ENCODE data around the gene TSSC4. TPM values are rescaled to one million over a fixed set of nuclear protein-coding genes. Genes with fewer than 3 reads are reported as not detected.

Gene TSSC4
- total and polyA plus RNA-seq, 9 of the 15 experiments (the other 6 are each of a cell fraction or from before 2014, with no cell fraction given), result 0.41 to 54.2 (median 11.0) TPM

DNA sequence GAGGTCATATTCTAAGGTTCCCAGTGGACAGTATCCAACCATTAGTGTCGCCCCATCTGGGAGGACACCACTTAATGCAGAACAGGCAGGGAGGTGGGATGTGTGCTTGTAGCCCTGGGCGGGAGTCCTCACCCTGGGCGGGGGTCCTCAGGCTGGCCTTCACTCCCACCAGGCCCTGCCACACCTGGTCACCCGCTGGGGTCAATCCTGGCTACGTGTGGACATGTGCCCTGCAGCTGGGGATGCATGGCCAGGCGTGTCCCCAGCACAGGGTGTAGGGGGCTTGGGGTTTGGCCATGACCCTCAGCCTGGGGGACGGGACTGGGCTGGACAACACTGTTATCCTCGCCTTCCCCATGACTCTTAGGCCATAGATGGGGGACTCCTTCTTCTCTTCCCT, 25.0 kb downstream of the TSSC4 start:
- TF ChIP-seq HEY1 (CRISPR knock-in tag; IDR thresholded peaks at IDR 0.05; ENCODE audit: borderline replicate concordance), result no peak
- TF ChIP-seq HDAC8 (tag; IDR thresholded peaks at IDR 0.05), result no peak
- no peak for TF ChIP-seq EP400 (IDR thresholded peaks at IDR 0.05)
- no peak for TF ChIP-seq CTCFL (IDR thresholded peaks at IDR 0.05; ENCODE audit: borderline replicate concordance, insufficient read depth, low read depth, low read length, poor library complexity, severe bottlenecking)
- no peak for TF ChIP-seq ZSCAN29 (IDR thresholded peaks at IDR 0.05)
- no peak for TF ChIP-seq NR2C2 (CRISPR knock-in tag; IDR thresholded peaks at IDR 0.05)
- no peak for TF ChIP-seq NR2C2 (tag; IDR thresholded peaks at IDR 0.05)
- no peak for TF ChIP-seq CAMTA2 (CRISPR knock-in tag; conservative IDR thresholded peaks at IDR 0.05)
- TF ChIP-seq TCF7 (IDR thresholded peaks at IDR 0.05; ENCODE audit: borderline replicate concordance), result no peak
- TF ChIP-seq CREB3L1 (IDR thresholded peaks at IDR 0.05; ENCODE audit: borderline replicate concordance, low read depth), result no peak
- TF ChIP-seq CBFB (CRISPR knock-in tag; IDR thresholded peaks at IDR 0.05), result no peak
- TF ChIP-seq CCAR2 (IDR thresholded peaks at IDR 0.05; ENCODE audit: low read depth, low read length), result no peak
- TF ChIP-seq MCM7 (IDR thresholded peaks at IDR 0.05), result no peak
- TF ChIP-seq LCOR (CRISPR knock-in tag; IDR thresholded peaks at IDR 0.05), result no peak
- no peak for TF ChIP-seq KAT2B (IDR thresholded peaks at IDR 0.05; ENCODE audit: low read depth, low read length)
- TF ChIP-seq NCOA1 (IDR thresholded peaks at IDR 0.05; ENCODE audit: low read depth), result no peak
- no peak for ATAC-seq
- peaks cover 6% of the 10 kb centered on the region; the same call in 1 of the 2 replicates for H3K9me3 ChIP-seq (replicated peaks; ENCODE audit: control insufficient read depth, insufficient read depth, low read depth, low read length)
- ChIA-PET CTCF (ENCODE audit: low intra/inter-chr PET ratio) (interaction anchor here (6.2 kb wide), 1 partner anchor 106 kb away, joined by 76 read pairs; no protein-coding TSS in a partner anchor), POLR2A (interaction anchor here (0.8 kb wide), 1 partner anchor 106 kb away, joined by 3 read pairs; no protein-coding TSS in a partner anchor)
- peaks cover 10% of the 10 kb centered on the region; the same call in 1 of the 2 replicates for H4K20me1 ChIP-seq (replicated peaks; ENCODE audit: control insufficient read depth, insufficient read depth, low read length)
- 3% methylated on average over 6 of the region's 8 CpGs for WGBS (ENCODE audit: insufficient coverage, low coverage, missing lambda C conversion rate)
- no peaks in the 10 kb centered on the region for H3K36me3 ChIP-seq (ENCODE audit: control insufficient read depth, insufficient read depth, low read length)
- in situ Hi-C loops (cut with MboI), result loop anchor here (5.0 kb wide), 2 partner anchors 107 to 472 kb away; no protein-coding TSS in a partner anchor
- no TSS peak for BruUV-seq (replicated peaks)
- H3K9me1 ChIP-seq (ENCODE audit: control insufficient read depth, insufficient read depth, low read length), result peaks cover 2% of the 10 kb centered on the region
- H2AFZ ChIP-seq (ENCODE audit: low read depth, low read length), result no peak overlapping the region
- H3K9ac ChIP-seq (ENCODE audit: insufficient read depth in 1 of 2, low read depth in 2 of 2, low read length in 2 of 2), result no peak overlapping the region
- H3K4me3 ChIP-seq, result no peak overlapping the region
- intact Hi-C loops (cut with micrococcal nuclease), result no loop called here
- no peak overlapping the region for H3K27ac ChIP-seq (ENCODE audit: extremely low read depth, low read depth, low read length)
- no peak for FAIRE-seq
- H3K79me2 ChIP-seq (ENCODE audit: control insufficient read depth, insufficient read depth, low read length), result no peaks in the 10 kb centered on the region
- DNase-seq (ENCODE audit: extremely low read depth in 1 of 4, low spot score in 3 of 4), result no peak
- H3K4me1 ChIP-seq (replicated peaks in 1 of 2; ENCODE audit: control insufficient read depth in 2 of 2, insufficient read depth in 2 of 2, low read length in 2 of 2), result peaks cover 0 to 24% of the 10 kb centered on the region in 2 experiments; a peak in 2 of 5 replicates
- H3K4me2 ChIP-seq (ENCODE audit: insufficient read depth, low read length), result no peak overlapping the region
- H3K27me3 ChIP-seq (ENCODE audit: control insufficient read depth in 2 of 2, insufficient read depth in 2 of 2, low read length in 2 of 2), result peaks cover 0 to 43% of the 10 kb centered on the region in 2 experiments; a peak in 4 of 5 replicates

Data from K562 (cell line).